GM21825 (cell line): Measurements from ENCODE around the gene FAM170A.

Experiments
- ATAC-seq: cut with Tn5 transposase; IDR thresholded peaks from one replicate; pipeline ENCODE4 v1.9.1; 2021; ENCODE audit warnings: mild to moderate bottlenecking, moderate library complexity; ENCODE audit not compliant: unreplicated experiment

FAM170A gene

GRCh38 chr5:119629339-119629738, at the start of gene FAM170A:
Gene FAM170A (plus strand): TSS chr5:119629558. CDS start chr5:119629769, 211 bp downstream.
- ATAC-seq: no peak

- ATAC-seq: no peak
Observed at GRCh38 chr5:119582987-119583386, 46.4 kb upstream of the FAM170A start.

GRCh38 chr5:119583684-119584083, 45.7 kb upstream of the FAM170A start:
- ATAC-seq: peak; percentile 87

- ATAC-seq: no peak
Observed at GRCh38 chr5:119596046-119596445, 33.3 kb upstream of the FAM170A start.

GRCh38 chr5:119597728-119598298, 31.5 kb upstream of the FAM170A start:
- ATAC-seq: no peak

GRCh38 chr5:119613937-119614336, 15.4 kb upstream of the FAM170A start:
- no peak for ATAC-seq

GRCh38 chr5:119614838-119615237, 14.5 kb upstream of the FAM170A start:
- no peak for ATAC-seq

GRCh38 chr5:119626086-119626485, 3.3 kb upstream of the FAM170A start:
- ATAC-seq: no peak

- no peak for ATAC-seq
Observed at GRCh38 chr5:119630752-119631440, 1.5 kb downstream of the FAM170A start.

- ATAC-seq: no peak
Observed at GRCh38 chr5:119631660-119632059, 2.3 kb downstream of the FAM170A start.

GRCh38 chr5:119651486-119651885, 22.1 kb downstream of the FAM170A start:
- no peak for ATAC-seq

- ATAC-seq: no peak
Observed at GRCh38 chr5:119655061-119655460, 25.7 kb downstream of the FAM170A start.

- no peak for ATAC-seq
Observed at GRCh38 chr5:119656023-119656422, 26.7 kb downstream of the FAM170A start.

GRCh38 chr5:119666542-119666941, 37.2 kb downstream of the FAM170A start:
- ATAC-seq: no peak

- no peak for ATAC-seq
Observed at GRCh38 chr5:119678351-119679028, 49.1 kb downstream of the FAM170A start.

GRCh38 chr5:119680080-119680479, 50.7 kb downstream of the FAM170A start:
- ATAC-seq: no peak

GRCh38 chr5:119681734-119682133, 52.4 kb downstream of the FAM170A start:
- no peak for ATAC-seq

- ATAC-seq: no peak
Observed at GRCh38 chr5:119682372-119682771, 53.0 kb downstream of the FAM170A start.
